Bronchial epithelial cell (primary cell): ENCODE results near the gene ASCC1. TPM values are rescaled to one million over a fixed set of nuclear protein-coding genes. Genes with fewer than 3 reads are reported as not detected.
A peak's percentile ranks its signal among the peaks of the same experiment; 100 is the strongest.

Experiments used
- DNase-seq: peaks from one replicate; pipeline ENCODE4 v3.0.0-alpha.2; 2010; ENCODE audit warnings: low read depth
- FAIRE-seq: peaks from 2 replicates; lab custom pipeline; 2011; peaks lifted over from hg19 to GRCh38; lab: Jason Lieb, UNC
- H3K27me3 ChIP-seq: 2 replicates; pipeline ENCODE4 v1.5.1; 2011; ENCODE audit warnings: low read length; ENCODE audit not compliant: control insufficient read depth, insufficient read depth
- H3K36me3 ChIP-seq: 2 replicates; pipeline ENCODE4 v1.5.1; 2011; ENCODE audit warnings: low read length; ENCODE audit not compliant: control insufficient read depth, insufficient read depth
- H3K4me3 ChIP-seq: 2 replicates; pipeline ENCODE4 v1.5.1; 2011; ENCODE audit warnings: mild to moderate bottlenecking, low read depth, low read length, control low read depth
- total RNA-seq: library from RNA; depleted of rRNA; stranded (reverse); fragments of >200 nt; gene quantifications from 2 replicates; pipeline ENCODE4 v1.2.1, GENCODE V29; 2014
- TF ChIP-seq, protein P1 (sequence below): IDR thresholded peaks from 2 replicates; pipeline ENCODE4 v1.5.1; 2011; ENCODE audit warnings: mild to moderate bottlenecking, moderate library complexity, low read length, control low read depth, inconsistent platforms; ENCODE audit not compliant: insufficient read depth, severe bottlenecking

Gene ASCC1
- total RNA-seq, 1 donor from 2014 or later: 22.4 TPM

DNA sequence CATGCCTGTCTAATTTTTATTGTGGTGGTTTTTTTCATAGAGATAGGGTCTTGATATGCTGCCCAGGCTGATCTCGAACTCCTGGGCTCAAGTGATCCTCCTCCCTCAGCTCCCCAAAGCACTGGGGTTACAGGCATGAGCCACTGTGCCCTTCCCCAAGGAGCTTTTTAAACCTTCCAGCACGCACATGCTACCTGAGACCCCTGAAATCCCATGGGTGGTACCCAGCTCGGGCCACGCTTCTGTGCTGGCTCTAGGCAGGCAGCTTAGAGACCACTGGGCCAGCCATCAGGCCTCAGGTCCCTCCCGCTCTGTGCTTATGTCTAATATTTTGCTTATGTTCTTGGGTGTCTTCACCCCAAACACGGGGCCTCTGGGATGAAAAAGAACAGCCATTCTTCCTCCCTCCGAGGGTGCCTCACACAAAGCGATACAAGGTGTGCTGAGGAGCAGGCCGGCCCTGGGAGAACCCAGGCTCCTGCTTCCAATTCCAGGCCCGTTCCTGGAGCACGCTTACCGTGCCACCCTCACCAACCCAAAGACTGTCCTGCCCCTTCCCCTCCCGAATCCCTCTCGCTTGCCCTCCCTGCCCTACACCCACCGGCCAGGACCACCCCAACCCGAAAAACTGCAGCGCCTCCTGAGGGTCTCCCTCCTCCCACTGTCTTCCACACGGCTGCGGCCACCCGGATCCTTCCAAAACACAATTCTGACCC, 138.6 kb downstream of the ASCC1 start:
- H3K36me3 ChIP-seq: no peaks in the 10 kb centered on the region
- TF ChIP-seq, protein P1, sequence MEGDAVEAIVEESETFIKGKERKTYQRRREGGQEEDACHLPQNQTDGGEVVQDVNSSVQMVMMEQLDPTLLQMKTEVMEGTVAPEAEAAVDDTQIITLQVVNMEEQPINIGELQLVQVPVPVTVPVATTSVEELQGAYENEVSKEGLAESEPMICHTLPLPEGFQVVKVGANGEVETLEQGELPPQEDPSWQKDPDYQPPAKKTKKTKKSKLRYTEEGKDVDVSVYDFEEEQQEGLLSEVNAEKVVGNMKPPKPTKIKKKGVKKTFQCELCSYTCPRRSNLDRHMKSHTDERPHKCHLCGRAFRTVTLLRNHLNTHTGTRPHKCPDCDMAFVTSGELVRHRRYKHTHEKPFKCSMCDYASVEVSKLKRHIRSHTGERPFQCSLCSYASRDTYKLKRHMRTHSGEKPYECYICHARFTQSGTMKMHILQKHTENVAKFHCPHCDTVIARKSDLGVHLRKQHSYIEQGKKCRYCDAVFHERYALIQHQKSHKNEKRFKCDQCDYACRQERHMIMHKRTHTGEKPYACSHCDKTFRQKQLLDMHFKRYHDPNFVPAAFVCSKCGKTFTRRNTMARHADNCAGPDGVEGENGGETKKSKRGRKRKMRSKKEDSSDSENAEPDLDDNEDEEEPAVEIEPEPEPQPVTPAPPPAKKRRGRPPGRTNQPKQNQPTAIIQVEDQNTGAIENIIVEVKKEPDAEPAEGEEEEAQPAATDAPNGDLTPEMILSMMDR: no peak
- no peak for FAIRE-seq
- H3K27me3 ChIP-seq: peaks cover 13% of the 10 kb centered on the region
- no peak overlapping the region for H3K4me3 ChIP-seq
- DNase-seq: no peak

DNA sequence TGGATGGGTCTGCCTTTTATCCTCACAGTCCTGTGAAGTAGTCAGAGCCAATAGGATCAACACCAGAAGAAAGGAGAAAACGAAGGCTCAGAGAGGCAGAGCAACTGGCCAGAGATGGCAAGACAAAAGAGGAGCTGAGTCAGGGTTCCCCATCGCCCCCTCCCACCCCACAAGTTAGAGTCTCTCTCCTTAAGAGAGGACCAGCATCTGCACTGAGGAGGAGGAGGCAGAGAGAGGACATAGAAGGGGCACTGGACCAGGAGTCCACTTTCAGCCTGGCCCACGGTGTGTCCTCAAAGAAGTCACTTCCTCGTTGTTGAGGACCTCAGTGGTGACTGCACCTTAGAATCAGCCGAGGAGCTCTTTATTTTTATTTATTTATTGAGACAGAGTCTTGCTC, 139.3 kb downstream of the ASCC1 start:
- Histone ChIP-seq H3K36me3 (no peaks in the 10 kb centered on the region), H3K27me3 (peaks cover 13% of the 10 kb centered on the region), H3K4me3 (no peak overlapping the region)
- FAIRE-seq (peak; percentile 28), DNase-seq (no peak)
- TF ChIP-seq, protein P1: no peak

DNA sequence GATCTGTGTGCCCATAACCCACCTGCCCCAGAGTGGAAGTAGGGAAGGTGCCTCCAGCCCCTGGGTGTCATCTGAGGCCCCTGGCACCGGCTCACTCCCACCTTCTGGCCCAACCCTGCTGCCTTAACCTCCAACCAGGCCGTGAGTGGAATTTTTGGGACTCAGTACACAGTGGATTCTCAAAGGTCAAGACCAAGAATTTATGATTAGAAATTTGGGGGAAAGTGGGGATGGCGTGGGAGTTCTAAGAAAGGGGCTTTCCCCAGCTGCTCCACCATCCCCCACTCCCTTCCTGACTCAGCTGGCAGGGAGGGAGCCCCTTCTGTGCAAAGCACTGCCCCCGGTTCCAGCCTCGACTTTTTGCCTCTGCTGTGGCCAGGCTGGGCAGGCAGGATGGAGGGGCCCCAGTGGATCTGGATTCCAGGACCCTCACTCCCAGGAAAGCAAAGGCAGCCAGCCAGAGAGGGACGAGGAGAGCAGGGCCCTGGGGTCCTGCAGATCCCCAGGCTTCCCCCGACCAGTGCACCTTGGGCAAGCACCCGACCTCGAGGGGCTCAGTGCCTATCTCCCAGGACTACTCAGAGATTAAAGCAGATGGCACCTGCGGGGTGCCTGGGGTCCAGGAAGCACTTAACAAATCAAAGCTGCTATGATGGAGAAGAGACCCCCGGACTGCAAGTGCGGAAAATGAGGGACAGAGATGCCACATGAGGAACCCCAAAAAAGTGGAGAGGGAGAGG, 140.5 kb downstream of the ASCC1 start:
- no peak for FAIRE-seq
- no peak for DNase-seq
- Histone ChIP-seq H3K36me3 (no peaks in the 10 kb centered on the region), H3K4me3 (no peak overlapping the region), H3K27me3 (peaks cover 8% of the 10 kb centered on the region)
- TF ChIP-seq, protein P1: no peak

DNA sequence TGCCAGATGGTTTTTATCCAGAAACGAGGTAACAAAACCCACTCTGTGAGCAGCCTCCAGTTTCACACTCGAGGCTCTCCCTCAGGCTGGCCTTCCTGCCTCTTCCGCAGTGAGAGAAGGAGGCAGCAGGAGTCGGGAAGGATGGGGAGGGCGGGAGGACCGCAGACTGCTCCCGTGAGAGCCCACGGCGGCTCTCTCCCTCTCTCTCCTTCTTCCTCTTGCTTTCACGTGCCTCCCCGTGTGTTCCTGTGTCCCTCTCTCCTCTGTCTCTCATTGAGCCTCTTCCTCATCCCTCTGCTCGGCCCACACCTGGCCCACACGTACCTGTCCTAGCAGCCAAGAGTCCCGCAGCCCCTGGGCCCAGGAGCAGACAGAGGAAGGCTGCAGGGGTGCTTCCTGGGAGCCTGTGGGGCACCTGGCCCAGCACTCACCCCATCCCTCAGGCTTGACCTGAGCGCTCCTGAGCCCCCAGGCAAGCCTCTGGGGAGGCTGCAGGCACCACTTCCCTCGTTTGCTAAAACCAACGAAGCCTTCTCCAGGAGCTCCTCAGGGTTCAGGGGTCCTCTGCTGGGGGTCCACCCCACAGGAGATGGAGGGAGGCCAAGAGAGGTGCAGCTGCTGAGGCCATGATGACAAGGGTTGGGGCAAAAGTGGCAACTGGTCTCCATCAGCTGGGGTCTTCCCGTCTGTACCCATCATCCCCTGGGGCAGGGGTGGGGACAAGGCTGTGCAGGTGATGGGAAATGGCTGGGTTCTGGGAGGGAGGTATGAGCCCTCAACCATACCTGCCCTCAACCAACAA, 141.3 kb downstream of the ASCC1 start:
- Histone ChIP-seq H3K27me3 (peaks cover 8% of the 10 kb centered on the region), H3K4me3 (no peak overlapping the region), H3K36me3 (no peaks in the 10 kb centered on the region)
- TF ChIP-seq, protein P1: no peak
- DNase-seq (no peak), FAIRE-seq (no peak)

DNA sequence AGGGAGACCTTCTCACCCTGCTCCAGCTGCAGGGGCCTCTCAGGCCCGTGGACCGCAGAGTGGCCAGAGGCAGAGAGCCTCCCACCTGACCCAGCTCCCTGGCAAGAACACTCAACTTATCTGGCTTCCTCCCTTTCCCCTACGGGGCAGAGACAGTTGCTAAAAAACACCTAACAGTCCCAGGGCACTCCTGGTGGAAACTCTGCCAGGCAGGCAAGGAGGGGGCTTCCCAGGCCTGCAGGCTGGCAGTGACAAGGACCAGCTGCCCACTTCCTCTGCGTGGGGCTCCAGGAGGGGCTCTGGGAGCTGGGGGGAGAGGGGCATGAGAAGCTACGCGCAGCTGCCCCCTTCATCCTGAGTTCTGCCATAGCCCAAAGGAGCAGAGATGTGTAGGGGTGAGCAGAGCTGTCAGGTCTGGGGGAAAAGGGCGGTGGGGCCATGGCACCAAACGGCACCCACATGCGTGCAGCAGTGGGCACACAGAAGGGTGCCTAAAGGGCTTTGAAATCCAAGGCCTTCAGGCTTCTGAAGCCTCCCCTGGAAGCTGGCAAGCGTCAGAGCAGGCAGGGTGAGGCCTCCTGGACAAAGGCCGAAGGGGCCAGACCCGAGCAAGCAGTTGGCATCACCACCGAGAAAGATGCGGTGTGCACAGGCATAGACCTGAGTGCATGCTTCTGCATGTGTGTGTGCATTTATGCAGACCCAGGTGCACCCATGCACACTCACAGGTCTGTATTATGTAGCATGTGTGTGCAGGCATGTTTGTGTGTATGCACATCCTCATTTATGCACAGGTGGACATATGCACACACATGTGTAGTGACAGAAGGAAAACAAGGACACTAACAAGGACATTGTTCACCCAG, 142.1 kb downstream of the ASCC1 start:
- FAIRE-seq (no peak), DNase-seq (no peak)
- TF ChIP-seq, protein P1: no peak
- no peaks in the 10 kb centered on the region for H3K36me3 ChIP-seq
- H3K27me3 ChIP-seq: peaks cover 8% of the 10 kb centered on the region
- H3K4me3 ChIP-seq: no peak overlapping the region
